Endothelial cell of umbilical vein (primary cell): Measurements from ENCODE around the gene TGFBR2.

Experiments used
- CTCF ChIP-seq, 2 donors: IDR thresholded peaks; 1 replicate in 1 of 2; 2 replicates in 1 of 2; pipeline ENCODE4 v1.5.1; 2011; ENCODE audit warnings: low read length in 2 of 2, mild to moderate bottlenecking in 2 of 2, moderate library complexity in 2 of 2, control low read depth in 1 of 2, inconsistent platforms in 1 of 2, low read depth in 1 of 2; ENCODE audit not compliant: insufficient read depth in 1 of 2; ENCODE audit errors: extremely low read depth in 1 of 2
- EZH2 ChIP-seq: IDR thresholded peaks from 2 replicates; pipeline ENCODE4 v1.6.1; 2012; ENCODE audit warnings: borderline replicate concordance, low read depth, mild to moderate bottlenecking, moderate library complexity, low read length, inconsistent platforms; ENCODE audit not compliant: severe bottlenecking
- FOS ChIP-seq: IDR thresholded peaks from 2 replicates; pipeline ENCODE4 v1.6.1; 2011; ENCODE audit warnings: mild to moderate bottlenecking, low read length, moderate library complexity, borderline replicate concordance; ENCODE audit not compliant: insufficient read depth
- GATA2 ChIP-seq: IDR thresholded peaks from 2 replicates; pipeline ENCODE4 v1.7.0; 2011; ENCODE audit warnings: low read depth, mild to moderate bottlenecking, moderate library complexity, mixed read lengths, low read length; ENCODE audit not compliant: insufficient read length, insufficient read depth
- JUN ChIP-seq: IDR thresholded peaks from 2 replicates; pipeline ENCODE4 v1.6.1; 2011; ENCODE audit warnings: borderline replicate concordance, low read depth; ENCODE audit not compliant: insufficient read length, insufficient read depth
- MAX ChIP-seq: IDR thresholded peaks from 2 replicates; pipeline ENCODE4 v1.6.1; 2011; ENCODE audit not compliant: insufficient read depth, insufficient read length
- POLR2A ChIP-seq: IDR thresholded peaks from 2 replicates; pipeline ENCODE4 v1.6.1; 2012; ENCODE audit warnings: low read depth, mild to moderate bottlenecking, control low read depth, low read length
- POLR2AphosphoS5 ChIP-seq: IDR thresholded peaks from 2 replicates; pipeline ENCODE4 v1.6.1; 2012; ENCODE audit warnings: low read depth, mild to moderate bottlenecking, control low read depth, low read length, moderate library complexity; ENCODE audit not compliant: insufficient read depth

GRCh38 chr3:30659270-30660130, 53.1 kb downstream of the TGFBR2 start:
- TF ChIP-seq CTCF (IDR thresholded peaks at IDR 0.05; ENCODE audit: extremely low read depth in 1 of 2, insufficient read depth in 1 of 2, low read depth in 1 of 2, low read length in 2 of 2) (no peak), EZH2 (no peak), JUN (peak; percentile 76), POLR2A (peak; percentile 81), POLR2AphosphoS5 (peak; percentile 78), MAX (no peak), GATA2 (peak; percentile 94), FOS (peak; percentile 95)
